ENCODE data around the gene ANK3.

The ANK3 gene

DNA sequence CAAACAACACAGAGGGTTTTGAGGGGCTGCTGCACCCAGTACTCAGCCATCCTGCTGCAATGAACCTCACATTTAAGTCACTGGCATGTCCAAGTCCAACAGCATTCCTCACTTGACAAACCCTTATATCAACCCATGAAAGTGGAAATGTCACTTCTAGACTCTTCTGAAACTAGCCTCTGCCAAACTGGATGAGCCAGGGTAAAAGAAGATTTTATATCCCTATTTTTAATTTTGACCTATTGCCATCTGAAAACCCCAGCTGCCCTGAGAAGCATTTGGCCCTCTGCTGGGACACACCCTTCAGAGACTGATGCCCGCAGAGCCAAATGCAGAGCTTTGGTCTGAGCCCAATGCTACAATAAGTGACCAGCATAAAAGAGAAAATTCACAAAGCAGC lies 201.1 kb downstream of the ANK3 start:
- no peaks in the 10 kb centered on the region for H4K20me1 ChIP-seq (ENCODE audit: insufficient read depth, low read length)
- no peaks in the 10 kb centered on the region for H3K79me2 ChIP-seq (ENCODE audit: low read length)
- H3F3A ChIP-seq (ENCODE audit: insufficient read depth, low read length) = no peaks in the 10 kb centered on the region

DNA sequence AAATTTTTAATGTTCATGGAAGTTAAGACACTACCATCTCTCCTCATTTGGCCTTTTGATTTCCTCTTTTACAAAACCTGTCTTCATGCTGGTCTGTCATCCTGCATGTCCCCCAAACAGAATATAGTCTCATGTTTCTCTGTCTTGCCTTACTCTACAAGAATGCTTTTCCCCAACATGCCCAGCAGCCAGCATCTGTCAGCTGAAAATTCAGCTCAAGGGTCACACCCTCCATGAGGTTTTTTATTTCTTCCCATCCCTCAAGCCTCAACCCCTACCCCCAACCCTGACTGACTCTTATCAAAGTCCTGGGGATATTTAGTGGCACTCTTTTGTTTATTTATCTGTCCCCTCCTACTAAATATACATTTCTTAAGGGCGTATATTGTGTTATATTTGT lies 202.0 kb downstream of the ANK3 start:
- no peak for DNase-seq
- no peaks in the 10 kb centered on the region for H3K9me3 ChIP-seq (replicated peaks; ENCODE audit: insufficient read depth, low read length)
- no peaks in the 10 kb centered on the region for H4K20me1 ChIP-seq (ENCODE audit: insufficient read depth, low read length)
- no peaks in the 10 kb centered on the region for H3K36me3 ChIP-seq (replicated peaks; ENCODE audit: insufficient read depth, low read length)
- H3K4me2 ChIP-seq (ENCODE audit: low read depth, low read length) = no peak overlapping the region
- H3K9me2 ChIP-seq (replicated peaks; ENCODE audit: insufficient read depth, low read length) = no peaks in the 10 kb centered on the region
- no peak overlapping the region for H2AFZ ChIP-seq (ENCODE audit: low read length)
- no peak overlapping the region for H3K27ac ChIP-seq (ENCODE audit: low read length)
- H3K79me2 ChIP-seq (ENCODE audit: low read length) = no peaks in the 10 kb centered on the region
- TF ChIP-seq EZH2 (optimal IDR thresholded peaks at IDR 0.05; ENCODE audit: low read depth, low read length) (no peak), EZH2phosphoT487 (IDR thresholded peaks at IDR 0.05; ENCODE audit: low read length) (no peak)
- TF ChIP-seq, protein P1, sequence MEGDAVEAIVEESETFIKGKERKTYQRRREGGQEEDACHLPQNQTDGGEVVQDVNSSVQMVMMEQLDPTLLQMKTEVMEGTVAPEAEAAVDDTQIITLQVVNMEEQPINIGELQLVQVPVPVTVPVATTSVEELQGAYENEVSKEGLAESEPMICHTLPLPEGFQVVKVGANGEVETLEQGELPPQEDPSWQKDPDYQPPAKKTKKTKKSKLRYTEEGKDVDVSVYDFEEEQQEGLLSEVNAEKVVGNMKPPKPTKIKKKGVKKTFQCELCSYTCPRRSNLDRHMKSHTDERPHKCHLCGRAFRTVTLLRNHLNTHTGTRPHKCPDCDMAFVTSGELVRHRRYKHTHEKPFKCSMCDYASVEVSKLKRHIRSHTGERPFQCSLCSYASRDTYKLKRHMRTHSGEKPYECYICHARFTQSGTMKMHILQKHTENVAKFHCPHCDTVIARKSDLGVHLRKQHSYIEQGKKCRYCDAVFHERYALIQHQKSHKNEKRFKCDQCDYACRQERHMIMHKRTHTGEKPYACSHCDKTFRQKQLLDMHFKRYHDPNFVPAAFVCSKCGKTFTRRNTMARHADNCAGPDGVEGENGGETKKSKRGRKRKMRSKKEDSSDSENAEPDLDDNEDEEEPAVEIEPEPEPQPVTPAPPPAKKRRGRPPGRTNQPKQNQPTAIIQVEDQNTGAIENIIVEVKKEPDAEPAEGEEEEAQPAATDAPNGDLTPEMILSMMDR (IDR thresholded peaks at IDR 0.05; ENCODE audit: low read length) = no peak
- no peak overlapping the region for H3K4me3 ChIP-seq (ENCODE audit: low read length)
- no peak overlapping the region for H3K9ac ChIP-seq (ENCODE audit: low read length)
- H3F3A ChIP-seq (ENCODE audit: insufficient read depth, low read length) = no peaks in the 10 kb centered on the region
- H3K4me1 ChIP-seq (ENCODE audit: low read length) = no peaks in the 10 kb centered on the region
- H3K27me3 ChIP-seq (replicated peaks; ENCODE audit: insufficient read depth, low read length) = no peaks in the 10 kb centered on the region

More for the DNA sequence above, 201.1 kb downstream of the ANK3 start:
- Histone ChIP-seq H3K4me1 (ENCODE audit: low read length) (no peaks in the 10 kb centered on the region), H3K9me2 (replicated peaks; ENCODE audit: insufficient read depth, low read length) (no peaks in the 10 kb centered on the region), H3K27ac (ENCODE audit: low read length) (no peak overlapping the region), H3K4me3 (ENCODE audit: low read length) (no peak overlapping the region), H3K9me3 (replicated peaks; ENCODE audit: insufficient read depth, low read length) (no peaks in the 10 kb centered on the region), H3K4me2 (ENCODE audit: low read depth, low read length) (no peak overlapping the region), H3K9ac (ENCODE audit: low read length) (no peak overlapping the region), H3K36me3 (replicated peaks; ENCODE audit: insufficient read depth, low read length) (no peaks in the 10 kb centered on the region), H2AFZ (ENCODE audit: low read length) (no peak overlapping the region), H3K27me3 (replicated peaks; ENCODE audit: insufficient read depth, low read length) (no peaks in the 10 kb centered on the region)
- no peak for DNase-seq
- TF ChIP-seq EZH2 (optimal IDR thresholded peaks at IDR 0.05; ENCODE audit: low read depth, low read length) = no peak
- TF ChIP-seq, protein P1 (IDR thresholded peaks at IDR 0.05; ENCODE audit: low read length) = no peak
- TF ChIP-seq EZH2phosphoT487 (IDR thresholded peaks at IDR 0.05; ENCODE audit: low read length) = no peak

DNA sequence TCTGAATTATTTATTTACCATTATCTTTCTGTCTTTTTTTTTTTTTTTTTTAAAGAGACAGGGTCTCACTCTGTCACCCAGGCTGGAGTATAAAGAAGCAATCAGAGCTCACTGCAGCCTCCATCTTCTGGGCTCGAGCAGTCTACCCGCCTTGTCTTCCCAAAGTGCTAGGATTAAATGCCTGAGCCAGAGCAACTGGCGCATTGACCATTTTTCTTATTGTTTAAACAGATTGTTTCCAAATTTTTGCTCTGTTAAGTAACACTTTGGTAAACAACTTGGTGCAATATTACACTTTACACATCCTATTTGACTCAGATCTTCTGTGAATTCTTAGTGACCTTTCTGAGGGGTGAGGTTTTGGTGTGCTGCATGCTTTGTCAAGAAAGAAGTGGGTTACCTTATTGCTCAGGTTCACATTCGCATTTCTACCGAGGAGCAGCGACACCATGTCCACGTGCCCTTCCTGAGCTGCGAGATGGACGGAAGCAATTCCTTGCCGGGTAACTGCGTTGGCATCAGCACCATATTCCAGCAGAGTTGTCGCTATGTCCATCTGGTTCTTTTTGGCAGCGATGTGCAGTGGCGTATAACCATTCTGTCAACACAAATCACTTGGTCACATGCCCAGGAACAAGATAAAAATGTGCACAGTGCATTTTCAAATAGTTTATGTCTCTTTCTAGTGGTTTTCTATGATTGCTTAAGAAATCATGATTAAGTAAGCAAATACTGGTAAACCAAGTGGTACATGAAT lies 203.2 kb downstream of the ANK3 start:
- Histone ChIP-seq H3K9me2 (replicated peaks; ENCODE audit: insufficient read depth, low read length) (no peaks in the 10 kb centered on the region), H2AFZ (ENCODE audit: low read length) (no peak overlapping the region), H3K4me2 (ENCODE audit: low read depth, low read length) (no peak overlapping the region), H3F3A (ENCODE audit: insufficient read depth, low read length) (no peaks in the 10 kb centered on the region), H3K79me2 (ENCODE audit: low read length) (no peaks in the 10 kb centered on the region), H3K9me3 (replicated peaks; ENCODE audit: insufficient read depth, low read length) (no peaks in the 10 kb centered on the region), H3K27me3 (replicated peaks; ENCODE audit: insufficient read depth, low read length) (no peaks in the 10 kb centered on the region), H3K4me3 (ENCODE audit: low read length) (no peak overlapping the region), H3K9ac (ENCODE audit: low read length) (no peak overlapping the region), H4K20me1 (ENCODE audit: insufficient read depth, low read length) (no peaks in the 10 kb centered on the region), H3K27ac (ENCODE audit: low read length) (no peak overlapping the region), H3K36me3 (replicated peaks; ENCODE audit: insufficient read depth, low read length) (no peaks in the 10 kb centered on the region), H3K4me1 (ENCODE audit: low read length) (no peaks in the 10 kb centered on the region)
- TF ChIP-seq EZH2phosphoT487 (IDR thresholded peaks at IDR 0.05; ENCODE audit: low read length) (no peak), EZH2 (optimal IDR thresholded peaks at IDR 0.05; ENCODE audit: low read depth, low read length) (no peak)
- TF ChIP-seq, protein P1 (IDR thresholded peaks at IDR 0.05; ENCODE audit: low read length) = no peak
- no peak for DNase-seq

Measured in MM.1S (cell line).